T-helper 2 cell treated with Interferon-gamma antibody and Interleukin-4, amounts not matched to agents 5 μg/mL and 100 μg/mL, for 36 hours (primary cell): Measurements from ENCODE around the gene STT3A.
"Not testable (repeated sequence)": the region's sequence is repeated elsewhere in the genome, so short reads cannot be mapped to it uniquely, and the experiment has no call there.

ENCODE experiments used
- DNase-seq: peaks from one replicate; pipeline ENCODE4 v3.0.0; 2021; ENCODE audit warnings: low spot score
- H3K27ac Mint-ChIP-seq: one replicate; pipeline ENCODE4 v1.8.0; 2021; ENCODE audit warnings: mild to moderate bottlenecking, mixed read lengths
- H3K27me3 Mint-ChIP-seq: one replicate; pipeline ENCODE4 v1.8.0; 2021; ENCODE audit warnings: low read depth, mixed read lengths
- H3K36me3 Mint-ChIP-seq: one replicate; pipeline ENCODE4 v1.8.0; 2021; ENCODE audit warnings: low read depth, mixed read lengths
- H3K4me1 Mint-ChIP-seq: one replicate; pipeline ENCODE4 v1.8.0; 2021; ENCODE audit warnings: low read depth, mixed read lengths
- H3K4me3 Mint-ChIP-seq: one replicate; pipeline ENCODE4 v1.8.0; 2022; ENCODE audit warnings: mild to moderate bottlenecking, moderate library complexity, mixed read lengths
- H3K9me3 Mint-ChIP-seq: one replicate; pipeline ENCODE4 v1.8.0; 2021; ENCODE audit warnings: mixed read lengths

The STT3A gene

DNA sequence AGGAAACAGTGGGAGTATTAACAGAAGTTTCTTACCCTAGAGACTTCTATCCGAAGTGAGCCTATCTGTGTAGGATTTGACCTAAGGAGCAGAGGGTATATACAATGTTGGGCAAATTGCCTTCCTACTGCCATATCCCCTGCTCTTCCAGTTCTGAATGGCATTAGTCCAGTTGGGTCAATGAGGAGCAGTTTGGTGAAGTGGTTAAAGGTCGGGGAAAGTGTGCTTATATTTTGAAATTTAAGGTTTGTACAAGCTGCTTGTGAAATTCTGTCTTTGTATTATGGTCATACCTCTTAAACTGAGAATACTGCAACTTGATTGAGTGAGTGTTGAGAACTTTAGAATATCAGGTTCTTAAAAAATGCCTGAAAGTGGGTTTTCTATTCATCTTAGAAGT is 21.7 kb upstream of the STT3A start:
- Mint-ChIP-seq H3K27me3 (no peaks in the 10 kb centered on the region), H3K4me1 (peaks cover 22% of the 10 kb centered on the region), H3K27ac (peak overlapping the region; percentile 22), H3K4me3 (peak overlapping the region; percentile 93), H3K9me3 (no peaks in the 10 kb centered on the region), H3K36me3 (peaks cover 32% of the 10 kb centered on the region)
- no peak for DNase-seq

DNA sequence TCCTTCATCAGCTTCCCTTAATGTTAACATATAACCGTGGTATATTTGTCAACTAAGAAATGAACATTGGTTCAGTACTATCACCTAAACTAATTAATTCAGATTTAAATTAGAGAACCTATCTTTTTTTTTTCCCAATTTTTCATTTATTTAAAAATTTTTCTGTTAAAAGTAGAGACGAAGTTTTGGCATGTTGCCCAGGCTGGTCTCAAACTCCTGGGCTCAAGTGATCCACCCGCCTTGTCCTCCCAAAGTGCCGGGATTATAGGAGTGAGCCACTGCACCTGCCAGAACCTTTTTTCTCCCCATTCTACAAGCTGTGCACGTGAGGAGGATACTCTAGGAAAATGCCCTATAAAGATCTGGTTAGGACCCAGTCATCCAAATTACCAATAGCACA is 19.7 kb upstream of the STT3A start:
- Mint-ChIP-seq H3K4me1 (peaks cover 22% of the 10 kb centered on the region), H3K4me3 (no peak overlapping the region), H3K27me3 (no peaks in the 10 kb centered on the region), H3K27ac (no peak overlapping the region), H3K9me3 (no peaks in the 10 kb centered on the region), H3K36me3 (peaks cover 44% of the 10 kb centered on the region)
- no peak for DNase-seq

DNA sequence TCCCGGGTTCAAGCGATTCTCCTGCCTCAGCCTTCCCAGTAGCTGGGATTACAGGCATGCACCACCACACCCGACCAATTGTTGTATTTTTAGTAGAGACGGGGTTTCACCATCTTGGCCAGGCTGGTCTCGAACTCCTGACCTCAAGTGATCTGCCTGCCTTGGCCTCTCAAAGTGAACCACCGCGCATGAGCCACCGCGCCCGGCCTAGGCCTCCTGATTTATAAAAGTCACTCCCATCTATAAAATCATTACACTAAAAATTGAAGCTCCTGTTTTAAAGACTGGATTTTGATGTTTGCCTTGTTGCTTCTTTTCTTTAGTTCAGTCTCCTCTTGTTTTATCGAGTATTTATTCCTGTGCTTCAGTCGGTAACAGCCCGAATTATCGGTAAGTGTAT is 15.5 kb upstream of the STT3A start:
- H3K27ac Mint-ChIP-seq, H3K4me3 Mint-ChIP-seq, DNase-seq, H3K9me3 Mint-ChIP-seq, H3K27me3 Mint-ChIP-seq, H3K4me1 Mint-ChIP-seq: not testable (repeated sequence)
- peaks cover 58% of the 10 kb centered on the region for H3K36me3 Mint-ChIP-seq

DNA sequence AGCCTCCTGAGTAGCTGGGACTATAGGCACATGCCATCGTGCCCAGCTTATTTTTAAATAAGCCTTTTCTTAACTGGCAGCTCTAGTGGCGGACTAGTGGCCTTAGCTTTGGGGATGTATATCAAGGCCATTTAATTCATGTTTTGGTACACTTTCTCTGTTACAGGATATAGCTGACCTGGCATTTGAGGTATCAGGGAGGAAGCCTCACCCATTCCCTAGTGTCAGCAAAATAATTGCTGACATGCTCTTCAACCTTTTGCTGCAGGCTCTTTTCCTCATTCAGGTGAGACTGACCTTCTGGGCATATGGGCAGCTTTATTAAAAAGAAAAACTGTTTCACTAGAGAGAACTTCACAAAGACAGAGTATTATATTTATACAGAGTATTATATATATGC is 13.9 kb upstream of the STT3A start:
- no peak overlapping the region for H3K4me3 Mint-ChIP-seq
- no peaks in the 10 kb centered on the region for H3K9me3 Mint-ChIP-seq
- H3K4me1 Mint-ChIP-seq: peaks cover 2% of the 10 kb centered on the region
- H3K27ac Mint-ChIP-seq: no peak overlapping the region
- no peak for DNase-seq
- H3K27me3 Mint-ChIP-seq: no peaks in the 10 kb centered on the region
- peaks cover 60% of the 10 kb centered on the region for H3K36me3 Mint-ChIP-seq

DNA sequence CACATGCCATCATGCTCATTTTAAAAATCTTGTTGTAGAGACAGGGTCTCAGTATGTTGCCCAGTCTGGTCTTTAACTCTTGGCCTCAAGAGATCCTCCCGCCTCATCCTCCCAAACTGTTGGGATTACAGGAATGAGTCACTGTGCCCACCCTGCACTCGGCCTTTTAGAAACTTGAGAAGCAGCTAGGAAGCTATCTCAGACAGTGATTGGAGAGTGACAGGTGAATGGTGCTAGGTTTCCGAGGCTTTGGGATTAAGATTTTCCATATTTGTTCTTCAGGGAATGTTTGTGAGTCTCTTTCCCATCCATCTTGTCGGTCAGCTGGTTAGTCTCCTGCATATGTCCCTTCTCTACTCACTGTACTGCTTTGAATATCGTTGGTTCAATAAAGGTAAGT is 12.8 kb upstream of the STT3A start:
- Mint-ChIP-seq H3K27ac (no peak overlapping the region), H3K27me3 (no peaks in the 10 kb centered on the region), H3K4me1 (no peaks in the 10 kb centered on the region), H3K9me3 (no peaks in the 10 kb centered on the region), H3K4me3 (no peak overlapping the region), H3K36me3 (peaks cover 61% of the 10 kb centered on the region)
- DNase-seq: no peak

DNA sequence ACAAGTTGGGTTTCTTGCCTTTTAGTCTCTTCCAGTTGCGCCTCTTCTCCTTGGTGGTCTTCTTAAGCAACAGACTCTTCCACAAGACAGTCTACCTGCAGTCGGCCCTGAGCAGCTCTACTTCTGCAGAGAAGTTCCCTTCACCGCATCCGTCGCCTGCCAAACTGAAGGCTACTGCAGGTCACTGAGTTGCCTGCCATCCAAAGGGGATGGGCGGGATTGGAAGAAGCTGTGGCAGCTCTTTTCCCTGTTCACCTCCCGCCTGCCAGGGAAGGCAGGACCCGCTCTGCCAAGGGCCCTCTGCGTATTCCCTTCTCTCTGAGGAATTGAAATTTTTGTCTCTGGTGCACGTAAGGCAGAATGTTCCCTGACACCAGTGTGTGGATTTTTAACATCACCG is 9.2 kb upstream of the STT3A start:
- Mint-ChIP-seq H3K9me3 (no peaks in the 10 kb centered on the region), H3K27ac (no peak overlapping the region), H3K36me3 (peaks cover 41% of the 10 kb centered on the region), H3K27me3 (no peaks in the 10 kb centered on the region), H3K4me1 (peaks cover 6% of the 10 kb centered on the region), H3K4me3 (no peak overlapping the region)
- DNase-seq: no peak

DNA sequence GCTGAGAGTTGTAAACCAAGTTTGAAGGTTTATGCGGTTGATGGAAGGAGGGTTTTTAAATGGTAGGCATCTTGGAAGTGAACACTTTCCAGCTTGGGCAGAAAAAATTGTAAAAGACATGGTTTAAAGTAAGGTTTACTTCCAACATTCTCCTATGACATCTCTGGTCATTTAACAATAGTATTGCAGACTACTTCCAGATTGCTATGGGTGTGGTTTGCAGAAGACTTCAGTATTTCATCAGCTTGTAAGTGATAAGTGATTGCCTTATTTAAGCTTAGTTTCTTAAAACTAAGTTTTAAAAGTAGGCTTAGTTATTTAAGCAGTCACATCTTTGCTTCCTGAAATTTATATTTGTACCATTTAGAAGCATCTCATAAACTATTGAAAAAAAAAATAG is 7.2 kb upstream of the STT3A start:
- Mint-ChIP-seq H3K27ac (no peak overlapping the region), H3K36me3 (peaks cover 28% of the 10 kb centered on the region), H3K27me3 (no peaks in the 10 kb centered on the region), H3K9me3 (no peaks in the 10 kb centered on the region), H3K4me3 (no peak overlapping the region), H3K4me1 (peaks cover 9% of the 10 kb centered on the region)
- DNase-seq: no peak

DNA sequence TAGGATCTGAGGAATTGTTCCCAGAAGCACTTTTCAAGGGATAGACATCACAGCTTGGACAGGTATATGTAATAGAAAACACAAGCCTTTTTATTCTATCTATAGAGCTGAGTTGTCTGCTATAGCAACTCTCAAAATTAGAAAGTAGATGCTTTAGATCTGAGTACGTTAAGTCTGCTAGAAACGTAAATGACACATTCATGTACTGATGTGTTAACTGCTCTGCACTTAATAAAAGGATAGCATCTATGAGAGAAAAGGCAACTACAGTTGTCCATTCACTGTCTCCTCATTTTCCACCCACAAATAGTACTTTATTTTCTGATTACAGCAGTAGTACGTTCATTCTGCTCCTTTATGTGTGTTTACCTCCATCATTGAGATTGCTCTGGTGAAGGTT is 6.0 kb upstream of the STT3A start:
- H3K4me1 Mint-ChIP-seq: peaks cover 13% of the 10 kb centered on the region
- no peaks in the 10 kb centered on the region for H3K9me3 Mint-ChIP-seq
- no peak overlapping the region for H3K4me3 Mint-ChIP-seq
- H3K27ac Mint-ChIP-seq: no peak overlapping the region
- no peaks in the 10 kb centered on the region for H3K27me3 Mint-ChIP-seq
- DNase-seq: no peak
- peaks cover 24% of the 10 kb centered on the region for H3K36me3 Mint-ChIP-seq

DNA sequence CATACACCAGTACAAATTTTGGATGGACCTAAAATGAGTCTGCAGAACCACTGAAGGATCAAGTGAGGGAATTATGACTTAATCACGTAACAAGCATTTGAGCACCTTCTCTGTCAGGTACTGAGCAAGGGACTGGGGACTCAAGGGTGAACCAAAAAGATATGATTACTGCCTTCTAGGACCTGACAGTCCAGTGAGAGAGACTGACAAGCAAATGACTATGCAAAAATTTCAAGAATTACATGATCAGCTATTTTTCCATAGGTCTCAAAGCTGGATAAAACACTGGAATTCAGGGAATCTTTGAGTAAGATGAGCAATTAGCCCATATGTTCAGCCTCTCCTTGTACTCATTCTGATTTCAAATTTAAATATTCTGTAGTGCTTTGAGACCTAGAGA is 5.2 kb upstream of the STT3A start:
- no peak overlapping the region for H3K4me3 Mint-ChIP-seq
- peaks cover 23% of the 10 kb centered on the region for H3K36me3 Mint-ChIP-seq
- H3K27me3 Mint-ChIP-seq: no peaks in the 10 kb centered on the region
- H3K27ac Mint-ChIP-seq: no peak overlapping the region
- H3K4me1 Mint-ChIP-seq: peaks cover 15% of the 10 kb centered on the region
- no peak for DNase-seq
- no peaks in the 10 kb centered on the region for H3K9me3 Mint-ChIP-seq

DNA sequence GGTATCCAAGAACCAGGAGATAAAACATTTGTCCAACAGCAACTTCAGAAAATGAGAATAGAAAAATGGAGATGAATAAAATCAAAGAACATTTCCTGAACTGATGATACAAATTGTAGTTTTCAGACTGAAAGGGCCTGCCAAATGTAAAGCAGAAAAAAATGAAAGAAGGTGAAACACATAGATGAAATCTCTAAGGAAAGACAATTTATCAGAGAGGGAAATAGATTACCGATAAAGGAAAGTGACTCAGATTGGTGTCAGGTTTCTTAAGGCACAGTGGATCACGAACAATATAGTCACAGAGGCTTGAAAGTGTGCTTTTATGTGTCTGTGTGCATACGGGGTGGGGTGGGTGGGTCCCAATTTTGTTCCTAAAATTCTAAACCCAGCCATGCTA is 4.1 kb upstream of the STT3A start:
- peak overlapping the region; percentile 46 for H3K27ac Mint-ChIP-seq
- peaks cover 24% of the 10 kb centered on the region for H3K36me3 Mint-ChIP-seq
- H3K4me3 Mint-ChIP-seq: peak overlapping the region; percentile 8
- H3K4me1 Mint-ChIP-seq: peaks cover 16% of the 10 kb centered on the region
- H3K9me3 Mint-ChIP-seq: no peaks in the 10 kb centered on the region
- DNase-seq: no peak
- H3K27me3 Mint-ChIP-seq: no peaks in the 10 kb centered on the region

DNA sequence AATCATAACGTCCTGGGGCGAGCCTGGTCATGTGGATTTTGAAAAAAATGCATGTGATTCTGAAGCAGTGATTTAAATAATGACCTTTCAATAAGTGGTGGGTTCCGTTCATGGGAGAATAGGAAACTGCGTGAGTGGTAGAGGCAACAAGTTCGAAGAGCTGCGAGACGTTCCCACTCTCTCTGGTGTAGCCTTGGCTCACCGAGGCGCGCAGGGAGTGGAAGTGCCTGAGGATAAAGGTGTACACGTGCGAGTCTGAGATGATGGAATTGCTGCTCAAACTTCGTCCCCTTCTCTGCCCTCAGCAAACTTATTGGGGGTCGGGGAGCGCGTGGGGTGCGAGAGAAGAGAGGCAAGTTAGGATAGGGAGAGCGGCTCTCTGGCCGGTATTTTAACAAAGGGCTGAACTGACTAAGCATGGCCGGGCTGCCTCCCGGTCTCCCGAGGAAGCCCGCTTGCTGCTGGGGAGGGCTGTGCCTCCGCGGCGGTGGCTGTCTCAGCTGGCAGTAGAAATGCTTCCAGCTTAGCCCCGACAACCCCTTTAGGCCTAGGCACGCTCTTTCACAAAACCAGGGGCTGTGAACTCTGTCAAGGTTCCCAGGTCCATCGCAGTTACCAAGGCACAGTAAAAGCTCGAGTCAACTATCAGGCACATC is 875 bp upstream of the STT3A start:
- H3K36me3 Mint-ChIP-seq: peaks cover 28% of the 10 kb centered on the region
- peak overlapping the region; percentile 100 for H3K4me3 Mint-ChIP-seq

DNA sequence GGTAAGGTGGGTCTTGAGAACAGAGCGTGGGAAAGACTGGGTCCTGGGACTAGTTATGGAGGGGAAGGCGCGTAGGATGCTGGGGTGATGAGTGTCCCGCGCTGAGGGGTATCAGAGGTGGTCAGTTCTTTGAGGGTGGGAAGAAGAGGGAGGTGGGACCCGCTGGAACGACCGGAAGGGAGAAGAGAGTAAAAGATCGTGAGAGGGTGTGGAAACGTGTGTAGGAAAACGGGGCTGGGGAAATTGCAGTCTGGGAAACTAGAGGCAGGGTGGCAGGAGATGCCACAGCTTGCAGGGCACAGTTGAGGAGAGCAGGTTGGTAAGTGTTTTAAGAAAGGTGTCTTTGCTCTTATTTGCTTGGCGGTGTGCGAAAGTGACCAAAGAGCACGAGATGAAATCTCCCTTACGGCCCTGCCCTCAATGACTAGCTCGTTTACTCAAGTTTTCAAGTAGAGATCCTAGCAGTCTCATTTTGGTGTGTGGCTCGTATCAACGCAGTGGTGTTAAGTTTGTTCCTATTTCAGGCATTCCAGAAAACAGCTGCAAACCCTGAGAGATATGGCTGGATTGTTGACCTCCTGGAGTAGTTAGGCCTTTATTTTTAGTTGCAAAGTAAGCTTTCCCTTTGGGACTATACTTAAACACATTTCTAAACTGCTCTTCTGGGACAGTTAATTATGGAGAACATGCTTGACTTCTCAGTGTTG is 615 bp downstream of the STT3A start:
- Mint-ChIP-seq H3K4me3 (peak overlapping the region; percentile 100), H3K4me1 (peaks cover 34% of the 10 kb centered on the region), H3K36me3 (peaks cover 41% of the 10 kb centered on the region), H3K9me3 (no peaks in the 10 kb centered on the region), H3K27me3 (no peaks in the 10 kb centered on the region), H3K27ac (peak overlapping the region; percentile 96)
- no peak for DNase-seq

More for the DNA sequence above, 875 bp upstream of the STT3A start:
- H3K27me3 Mint-ChIP-seq: no peaks in the 10 kb centered on the region
- H3K9me3 Mint-ChIP-seq: no peaks in the 10 kb centered on the region
- no peak for DNase-seq
- peaks cover 37% of the 10 kb centered on the region for H3K4me1 Mint-ChIP-seq
- peak overlapping the region; percentile 96 for H3K27ac Mint-ChIP-seq

DNA sequence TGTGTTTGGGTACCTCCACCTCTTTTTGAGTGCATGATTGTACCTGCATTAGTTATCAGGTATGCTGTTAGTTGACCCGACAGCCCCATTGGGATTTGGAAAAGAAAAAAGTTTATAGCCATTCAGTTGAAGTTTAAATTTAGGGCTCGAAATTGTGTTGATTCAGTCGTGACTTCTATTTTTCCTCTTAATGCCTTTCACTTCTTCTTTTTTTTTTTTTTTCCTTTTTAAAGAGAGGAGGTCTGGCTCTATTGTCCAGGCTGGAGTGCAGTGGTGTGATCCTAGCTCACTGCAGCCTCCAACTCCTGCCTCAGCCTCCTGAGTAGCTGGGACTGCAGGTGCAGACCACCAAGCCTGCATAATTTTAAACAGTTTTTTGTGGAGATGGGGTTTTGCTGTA is 2.3 kb downstream of the STT3A start:
- H3K9me3 Mint-ChIP-seq: no peaks in the 10 kb centered on the region
- H3K4me3 Mint-ChIP-seq: peak overlapping the region; percentile 100
- no peak for DNase-seq
- peaks cover 28% of the 10 kb centered on the region for H3K4me1 Mint-ChIP-seq
- H3K36me3 Mint-ChIP-seq: peaks cover 49% of the 10 kb centered on the region
- H3K27me3 Mint-ChIP-seq: no peaks in the 10 kb centered on the region
- H3K27ac Mint-ChIP-seq: peak overlapping the region; percentile 53

DNA sequence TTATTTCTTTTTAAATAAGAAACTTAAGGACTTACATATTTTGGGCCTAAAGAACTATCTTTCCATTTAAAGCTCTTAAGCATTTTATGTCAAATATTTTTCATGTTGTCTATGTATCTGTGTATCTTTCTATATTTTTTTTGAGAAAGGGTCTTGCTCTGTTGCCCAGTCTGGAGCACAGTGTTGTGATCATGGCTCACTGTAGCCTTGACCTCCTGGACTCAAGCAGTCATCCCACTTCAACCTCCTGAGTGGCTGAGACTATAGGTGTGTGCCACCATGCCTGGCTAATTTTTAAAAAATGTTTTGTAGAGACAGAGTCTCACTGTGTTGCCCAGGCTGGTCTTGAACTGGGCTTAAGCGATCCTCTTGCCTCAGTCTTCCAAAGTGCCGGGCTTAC is 8.0 kb downstream of the STT3A start:
- Mint-ChIP-seq H3K4me3 (no peak overlapping the region), H3K36me3 (peaks cover 67% of the 10 kb centered on the region), H3K4me1 (peaks cover 6% of the 10 kb centered on the region), H3K27me3 (no peaks in the 10 kb centered on the region), H3K9me3 (no peaks in the 10 kb centered on the region), H3K27ac (no peak overlapping the region)
- no peak for DNase-seq

DNA sequence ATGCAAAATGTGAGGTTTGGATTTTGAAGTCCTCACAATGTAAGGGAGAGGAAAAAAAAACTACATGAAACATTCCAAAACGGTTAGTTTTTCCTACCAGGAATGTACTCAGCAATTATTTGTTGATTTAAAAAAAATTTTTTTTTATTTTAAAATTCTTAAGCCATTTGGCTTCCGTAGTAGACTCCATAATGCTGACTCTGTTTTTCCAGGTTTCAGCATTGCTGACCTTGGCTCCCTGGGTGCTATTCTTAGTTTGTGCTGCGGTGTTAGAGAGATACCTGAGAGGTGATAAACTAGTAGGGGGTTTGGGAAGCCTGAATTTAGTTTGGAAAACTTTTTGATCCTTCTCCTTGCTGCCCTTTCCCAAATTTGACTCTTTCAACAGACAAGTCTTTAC is 10.6 kb downstream of the STT3A start:
- Mint-ChIP-seq H3K27me3 (no peaks in the 10 kb centered on the region), H3K36me3 (peaks cover 65% of the 10 kb centered on the region), H3K9me3 (no peaks in the 10 kb centered on the region), H3K4me3 (no peak overlapping the region), H3K4me1 (peaks cover 2% of the 10 kb centered on the region), H3K27ac (no peak overlapping the region)
- DNase-seq: no peak
